HG02938 (cell line): ENCODE data around the gene ELMO2.

Experiments used
- ATAC-seq: cut with Tn5 transposase; IDR thresholded peaks from one replicate; pipeline ENCODE4 v1.9.1; 2021; ENCODE audit warnings: mild to moderate bottlenecking, moderate library complexity; ENCODE audit not compliant: unreplicated experiment

The ELMO2 gene

GRCh38 chr20:46368902-46369268 is 37.5 kb downstream of the ELMO2 start:
- ATAC-seq: no peak

DNA sequence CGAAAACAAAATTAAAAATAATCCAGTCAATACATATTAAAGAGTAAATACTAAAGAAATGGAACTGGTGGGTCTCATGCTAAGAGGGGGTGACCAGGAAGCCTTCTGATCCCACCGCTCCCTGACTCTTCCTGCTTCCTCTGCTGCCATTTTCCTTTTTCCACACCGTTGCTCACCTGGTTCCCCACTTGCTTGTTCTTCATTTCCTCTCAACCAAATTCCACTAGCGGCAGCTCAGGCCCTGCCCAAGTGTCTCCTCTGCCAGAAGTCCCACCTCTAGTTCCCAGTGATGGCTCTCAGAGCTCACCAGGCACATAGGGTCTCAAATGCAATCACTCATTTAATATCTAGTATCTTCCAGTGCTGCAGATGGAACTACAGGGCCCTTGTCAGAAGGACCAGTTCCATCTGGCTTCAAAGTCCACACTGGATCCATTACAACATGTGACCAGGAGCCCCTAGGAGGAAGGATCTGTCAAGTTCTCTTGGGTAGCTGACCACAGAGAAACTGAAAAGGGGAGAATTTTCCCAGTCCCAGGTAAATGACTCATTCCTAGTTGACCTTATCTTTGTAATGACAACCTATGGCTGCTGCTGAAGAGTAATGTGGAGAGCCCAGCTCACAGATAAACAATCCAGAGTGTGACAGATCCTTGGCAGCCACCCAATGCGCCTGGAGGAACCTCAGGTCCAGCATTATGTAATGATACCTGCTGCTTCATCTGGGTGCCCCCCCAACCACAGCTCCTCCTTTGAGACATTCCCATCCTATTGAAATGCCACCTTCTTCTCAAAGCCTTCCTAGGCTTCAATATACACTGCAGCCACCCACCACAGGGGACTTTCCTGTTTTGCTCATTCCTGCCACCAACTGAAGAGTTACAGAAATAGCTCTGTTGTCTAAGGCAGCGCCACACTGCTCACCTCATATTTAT is 38.2 kb downstream of the ELMO2 start:
- ATAC-seq: no peak

DNA sequence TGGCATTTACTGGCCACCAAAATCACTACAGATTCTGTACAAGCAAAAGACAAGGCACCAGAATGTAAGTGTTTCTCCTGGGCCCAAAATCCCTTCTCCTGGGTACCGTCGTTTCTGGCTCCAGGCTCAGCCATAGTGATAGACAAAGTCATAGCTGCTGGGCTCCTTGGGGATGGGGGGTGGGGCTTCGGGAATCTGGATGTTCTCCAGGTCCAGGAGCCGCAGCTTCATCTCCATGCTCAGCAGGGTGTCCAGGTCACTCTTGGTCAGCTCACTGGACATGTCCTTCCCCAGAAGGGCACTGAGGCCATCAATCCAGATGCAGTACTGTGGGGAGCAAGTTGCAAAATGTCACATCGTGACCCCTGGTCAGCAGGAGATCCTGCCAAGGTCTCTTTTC is 39.2 kb downstream of the ELMO2 start:
- no peak for ATAC-seq

- no peak for ATAC-seq
Measured at GRCh38 chr20:46366826-46367225, 39.6 kb downstream of the ELMO2 start.

- no peak for ATAC-seq
Measured at GRCh38 chr20:46365487-46366220, 40.8 kb downstream of the ELMO2 start.

DNA sequence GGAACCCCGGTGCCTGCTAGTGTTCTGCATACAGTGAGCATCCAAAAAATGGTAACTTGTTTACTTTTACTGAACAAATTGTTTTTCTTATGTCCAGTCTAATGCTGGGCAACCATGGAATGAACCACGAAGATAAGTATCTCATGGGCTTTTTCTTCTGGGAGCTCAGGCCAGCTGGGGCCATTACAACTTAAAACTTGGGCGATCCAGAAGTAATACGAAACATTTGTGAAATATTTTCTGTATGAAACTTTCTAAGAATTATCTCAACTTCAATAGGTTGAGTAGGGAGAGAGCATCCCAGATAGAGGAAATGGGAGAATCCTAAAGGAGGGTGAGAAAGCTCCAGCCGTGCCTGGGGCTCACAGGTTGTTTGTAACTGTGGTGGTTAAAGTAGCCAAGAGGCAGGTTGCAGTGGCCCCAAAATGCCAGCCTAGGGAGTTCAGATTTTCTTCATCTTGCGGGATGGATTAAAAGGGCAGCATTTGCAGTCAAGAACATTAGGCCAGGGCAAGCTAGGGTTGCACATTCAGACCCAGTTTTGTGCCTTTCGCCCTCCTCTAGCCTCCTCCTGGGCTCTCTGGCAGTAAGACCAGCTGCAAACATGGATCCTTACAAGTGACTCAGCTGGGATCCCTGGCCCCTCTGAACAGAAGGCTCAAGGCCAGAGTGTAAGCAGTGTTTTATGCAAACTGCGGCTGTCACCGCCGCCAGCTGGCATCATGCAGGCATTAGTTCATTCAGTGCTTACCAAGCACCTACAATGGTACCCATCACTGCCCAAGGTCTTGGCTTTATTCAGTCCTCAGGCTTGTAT is 41.5 kb downstream of the ELMO2 start:
- no peak for ATAC-seq

- ATAC-seq: peak; percentile 68
Measured at GRCh38 chr20:46363874-46364669, 42.3 kb downstream of the ELMO2 start.

- ATAC-seq: peak; percentile 7
Measured at GRCh38 chr20:46362921-46363867, 43.2 kb downstream of the ELMO2 start.

DNA sequence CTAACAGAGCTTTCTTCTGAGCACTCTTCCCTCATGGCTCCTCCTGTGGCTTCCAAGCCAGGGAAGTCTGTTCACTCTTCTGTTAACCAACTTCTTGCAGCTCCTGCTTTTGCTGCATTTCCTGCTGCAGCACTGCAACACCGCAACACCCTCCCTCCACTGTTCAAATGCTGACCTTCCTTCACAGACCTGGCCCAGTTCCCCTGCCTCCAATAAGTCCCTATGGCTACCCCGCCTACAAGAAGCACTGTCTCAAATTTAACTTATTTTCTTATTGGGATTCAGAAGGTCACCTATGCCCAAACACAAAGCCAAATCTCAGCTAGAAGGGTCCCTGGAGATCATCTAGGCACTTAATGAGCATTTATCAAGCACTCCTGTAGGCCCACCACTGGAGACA is 44.6 kb downstream of the ELMO2 start:
- no peak for ATAC-seq

DNA sequence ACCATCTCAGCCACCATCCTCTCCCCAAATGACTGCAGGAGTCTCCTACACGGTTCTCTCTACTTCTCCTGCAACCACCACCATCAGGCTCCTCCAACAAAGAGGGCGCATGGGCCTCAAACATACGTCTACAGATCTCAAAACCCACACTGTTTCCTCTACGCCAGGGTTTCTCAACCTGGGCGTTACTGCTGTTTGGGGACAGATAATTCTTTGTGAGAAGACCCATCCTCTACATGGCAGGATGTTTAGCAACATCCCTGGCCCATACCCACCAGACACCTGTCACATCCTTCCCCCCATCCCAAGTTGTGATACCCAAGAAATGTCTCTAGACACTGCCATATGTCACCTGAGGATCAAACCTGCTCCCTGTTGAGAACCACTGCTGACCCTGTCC is 45.0 kb downstream of the ELMO2 start:
- no peak for ATAC-seq

- ATAC-seq: peak; percentile 45
Measured at GRCh38 chr20:46359233-46359751, 47.1 kb downstream of the ELMO2 start.

- ATAC-seq: no peak
Measured at GRCh38 chr20:46358346-46359058, 47.9 kb downstream of the ELMO2 start.

GRCh38 chr20:46357030-46357514 is 49.3 kb downstream of the ELMO2 start:
- ATAC-seq: no peak

GRCh38 chr20:46356195-46357029 is 50.0 kb downstream of the ELMO2 start:
- no peak for ATAC-seq

DNA sequence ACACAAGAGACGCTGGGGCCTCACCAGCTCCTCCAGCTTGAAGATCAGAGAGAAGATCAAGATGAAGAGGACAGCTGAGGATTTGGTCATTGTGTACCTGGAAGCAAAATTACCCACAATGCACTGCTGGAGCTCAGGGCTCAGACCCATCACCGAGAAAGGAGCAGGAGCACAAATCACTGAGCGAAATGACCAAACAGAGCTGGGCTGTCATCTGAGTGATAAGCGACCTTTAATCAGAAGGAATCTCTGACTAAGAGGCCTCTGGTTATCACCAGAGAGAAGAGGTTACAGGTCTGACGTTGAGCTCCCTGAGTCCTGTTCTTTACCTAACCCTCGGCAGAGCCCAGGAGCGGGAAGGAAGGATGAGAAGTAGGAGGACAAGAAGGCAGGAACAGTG is 50.6 kb downstream of the ELMO2 start:
- no peak for ATAC-seq

GRCh38 chr20:46354920-46355654 is 51.3 kb downstream of the ELMO2 start:
- no peak for ATAC-seq

GRCh38 chr20:46354207-46354555 is 52.2 kb downstream of the ELMO2 start:
- no peak for ATAC-seq
